GM19238 (cell line): ENCODE results near the gene PRRT3.
"Not testable (repeated sequence)": the region's sequence is repeated elsewhere in the genome, so short reads cannot be mapped to it uniquely, and the experiment has no call there.

ENCODE experiments used
- DNase-seq: peaks from one replicate; pipeline ENCODE4 v3.0.0; 2011; ENCODE audit warnings: low spot score; ENCODE audit not compliant: insufficient read length

The PRRT3 gene

GRCh38 chr3:9947025-9947995, 4.9 kb downstream of the PRRT3 start:
- DNase-seq, result no peak

GRCh38 chr3:9946112-9947024, 5.8 kb downstream of the PRRT3 start:
- DNase-seq, result peak; percentile 44

DNA sequence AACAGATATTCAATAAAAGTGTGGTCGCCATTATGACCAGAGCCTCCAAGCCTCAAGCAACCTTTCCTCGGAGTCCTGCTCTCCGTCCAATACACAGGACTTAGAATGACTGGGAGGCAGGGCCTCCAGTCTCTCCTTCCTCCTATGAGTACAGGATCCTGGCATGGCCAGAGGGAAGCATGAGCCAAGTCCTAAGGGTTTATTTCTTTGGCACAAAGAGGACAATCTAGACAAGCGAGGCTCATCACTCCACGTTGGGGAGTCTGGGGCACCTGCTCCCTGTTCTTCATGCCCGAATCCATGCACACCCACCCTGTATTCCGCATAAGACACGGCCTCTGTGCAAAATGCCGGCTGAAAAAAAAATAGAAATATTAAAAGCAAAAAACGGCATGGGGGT, 6.8 kb downstream of the PRRT3 start:
- no peak for DNase-seq

- DNase-seq, result no peak
Measured at GRCh38 chr3:9944271-9944670, 7.9 kb downstream of the PRRT3 start.

DNA sequence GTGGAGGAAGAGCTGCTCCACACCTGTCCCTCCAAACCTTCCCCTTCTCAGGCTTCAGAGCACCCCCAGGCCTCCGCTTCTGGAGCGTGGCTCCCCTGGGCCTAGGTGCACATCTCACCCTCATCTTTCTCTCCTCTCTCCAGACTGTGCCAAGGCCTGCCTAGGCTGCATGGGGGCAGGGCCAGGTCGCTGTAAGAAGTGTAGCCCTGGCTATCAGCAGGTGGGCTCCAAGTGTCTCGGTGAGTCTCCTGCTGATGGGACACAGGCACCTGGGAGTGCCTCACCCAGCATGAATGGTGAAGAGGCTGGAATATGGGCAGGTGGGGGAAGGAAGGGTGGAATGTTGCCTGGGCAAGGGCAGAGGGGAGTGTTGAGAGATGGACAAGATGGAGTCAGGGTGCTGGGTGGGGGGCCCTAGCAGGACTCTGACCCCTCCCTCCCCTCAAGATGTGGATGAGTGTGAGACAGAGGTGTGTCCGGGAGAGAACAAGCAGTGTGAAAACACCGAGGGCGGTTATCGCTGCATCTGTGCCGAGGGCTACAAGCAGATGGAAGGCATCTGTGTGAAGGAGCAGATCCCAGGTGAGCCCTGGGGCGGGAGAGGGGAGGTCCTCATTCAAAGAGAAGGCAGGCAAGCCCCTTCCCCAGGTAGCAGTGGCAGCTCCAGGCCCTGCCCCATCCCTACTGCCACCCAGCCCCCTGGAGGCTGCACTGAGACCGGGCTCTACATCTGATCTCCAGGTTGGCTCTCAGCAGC, 9.1 kb downstream of the PRRT3 start:
- DNase-seq, result no peak

DNA sequence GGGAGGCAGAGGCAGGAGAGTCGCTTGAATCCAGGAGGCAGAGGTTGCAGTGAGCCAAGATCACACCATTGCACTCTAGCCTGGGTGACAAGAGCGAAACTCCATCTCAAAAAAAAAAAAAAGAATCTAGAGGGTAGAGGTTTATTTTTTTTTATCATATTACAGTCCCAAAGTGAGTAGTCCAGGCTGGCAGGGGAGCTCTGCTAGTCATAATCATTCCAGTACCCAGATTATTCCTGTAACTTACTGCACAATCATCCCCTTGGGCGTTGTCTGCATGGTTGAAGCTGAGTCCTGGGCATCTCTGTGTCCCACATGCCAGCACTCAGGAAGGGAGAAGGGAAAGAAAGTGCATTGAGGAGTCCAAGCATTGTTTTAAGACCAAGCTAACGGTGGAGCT, 10.0 kb downstream of the PRRT3 start:
- no peak for DNase-seq

- no peak for DNase-seq
Measured at GRCh38 chr3:9940746-9941145, 11.5 kb downstream of the PRRT3 start.

DNA sequence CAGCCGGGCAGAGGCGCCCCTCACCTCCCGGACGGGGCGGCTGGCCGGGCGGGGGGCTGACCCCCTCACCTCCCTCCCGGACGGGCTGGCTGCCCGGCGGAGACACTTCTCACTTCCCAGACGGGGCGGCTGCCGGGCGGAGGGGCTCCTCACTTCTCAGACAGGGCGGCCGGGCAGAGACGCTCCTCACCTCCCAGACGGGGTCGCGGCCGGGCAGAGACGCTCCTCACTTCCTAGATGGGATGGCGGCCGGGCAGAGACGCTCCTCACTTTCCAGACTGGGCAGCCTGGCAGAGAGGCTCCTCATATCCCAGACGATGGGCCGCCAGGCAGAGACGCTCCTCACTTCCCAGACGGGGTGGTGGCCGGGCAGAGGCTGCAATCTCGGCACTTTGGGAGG, 12.3 kb downstream of the PRRT3 start:
- DNase-seq, result not testable (repeated sequence)

DNA sequence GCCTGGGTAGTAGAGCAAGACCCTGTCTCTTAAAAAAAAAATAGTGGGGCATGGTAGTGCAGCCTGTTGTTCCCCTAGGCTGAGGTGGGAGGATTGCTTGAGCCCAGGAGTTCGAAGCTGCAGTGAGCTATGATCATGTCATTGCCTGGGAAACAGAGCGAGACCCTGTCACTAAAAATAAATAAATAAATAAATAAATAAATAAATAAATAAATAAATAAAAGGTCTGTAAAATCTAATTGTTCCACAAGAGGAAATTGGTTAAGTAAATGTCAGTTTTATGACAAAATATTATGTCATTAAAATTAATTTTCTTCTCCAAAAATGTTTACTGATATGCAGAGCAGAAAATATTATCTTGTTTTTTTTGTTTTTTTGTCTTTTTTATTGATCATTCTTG, 13.2 kb downstream of the PRRT3 start:
- DNase-seq, result no peak

- DNase-seq, result no peak
Measured at GRCh38 chr3:9937486-9938238, 14.5 kb downstream of the PRRT3 start.

- DNase-seq, result no peak
Measured at GRCh38 chr3:9935966-9936510, 16.2 kb downstream of the PRRT3 start.

GRCh38 chr3:9934993-9935392, 17.2 kb downstream of the PRRT3 start:
- DNase-seq, result no peak

DNA sequence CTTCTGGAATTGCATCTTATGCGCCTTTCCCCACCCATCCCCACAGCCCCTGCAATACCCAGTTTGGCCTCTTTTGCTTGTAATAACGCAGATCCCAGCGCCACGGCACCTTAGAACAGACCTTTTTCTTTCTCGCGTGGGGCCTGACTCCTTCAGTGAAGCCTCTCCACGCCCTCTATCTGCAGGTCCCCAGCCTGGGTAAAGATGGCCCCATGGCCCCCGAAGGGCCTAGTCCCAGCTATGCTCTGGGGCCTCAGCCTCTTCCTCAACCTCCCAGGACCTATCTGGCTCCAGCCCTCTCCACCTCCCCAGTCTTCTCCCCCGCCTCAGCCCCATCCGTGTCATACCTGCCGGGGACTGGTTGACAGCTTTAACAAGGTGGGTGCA, 18.0 kb downstream of the PRRT3 start:
- no peak for DNase-seq

DNA sequence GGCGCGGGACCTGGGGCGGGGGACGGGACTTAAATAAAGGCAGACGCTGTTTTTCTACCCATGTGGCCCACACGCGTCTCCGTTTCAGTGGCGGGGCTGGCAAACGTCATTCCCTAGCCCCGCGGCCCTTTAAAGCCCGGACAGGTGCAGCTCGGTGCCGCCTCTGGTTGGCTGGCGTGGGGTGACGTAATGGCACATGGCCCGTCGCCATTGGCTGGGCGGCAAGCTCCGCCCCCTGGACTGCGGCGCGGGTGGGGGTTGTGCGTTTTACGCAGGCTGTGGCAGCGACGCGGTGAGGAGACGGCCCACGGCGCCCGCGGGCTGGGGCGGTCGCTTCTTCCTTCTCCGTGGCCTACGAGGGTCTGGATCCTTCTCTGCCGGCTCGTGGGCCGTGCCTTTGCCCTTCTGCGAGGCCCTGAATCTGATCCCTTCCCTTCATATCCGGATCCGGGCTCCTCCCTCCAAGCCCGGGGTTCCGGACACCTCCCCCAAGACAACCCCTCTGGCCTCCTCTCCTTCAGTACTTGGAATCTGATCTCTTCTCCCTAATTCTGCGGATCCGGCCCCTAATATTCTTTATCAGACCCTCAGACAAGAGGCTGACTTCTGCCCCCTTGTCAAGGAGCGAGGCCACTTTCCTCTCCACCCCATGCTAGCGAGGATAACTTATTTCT, 18.5 kb downstream of the PRRT3 start, which contains the start of gene CRELD1:
TSS of gene CRELD1 (plus strand) at position 274 of the 674 bp plus-strand sequence. CDS start 605 bp downstream, outside the sequence.
- peak; percentile 90 for DNase-seq

GRCh38 chr3:9932843-9933560, 19.2 kb downstream of the PRRT3 start:
- peak; percentile 88 for DNase-seq

DNA sequence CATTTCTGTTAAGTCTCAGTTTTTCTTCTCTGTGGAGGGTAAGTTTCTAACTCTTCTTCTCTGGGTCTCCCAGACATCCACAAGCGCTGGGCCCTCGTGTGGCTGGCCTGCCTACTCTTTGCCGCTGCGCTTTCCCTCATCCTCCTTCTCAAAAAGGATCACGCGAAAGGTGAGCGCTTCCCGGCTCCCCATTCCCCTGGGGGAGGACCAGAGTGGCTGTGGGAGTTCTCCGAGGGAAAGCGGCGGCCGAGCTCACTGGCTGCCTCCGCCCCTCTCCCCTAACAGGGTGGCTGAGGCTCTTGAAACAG, 19.7 kb downstream of the PRRT3 start:
- no peak for DNase-seq

DNA sequence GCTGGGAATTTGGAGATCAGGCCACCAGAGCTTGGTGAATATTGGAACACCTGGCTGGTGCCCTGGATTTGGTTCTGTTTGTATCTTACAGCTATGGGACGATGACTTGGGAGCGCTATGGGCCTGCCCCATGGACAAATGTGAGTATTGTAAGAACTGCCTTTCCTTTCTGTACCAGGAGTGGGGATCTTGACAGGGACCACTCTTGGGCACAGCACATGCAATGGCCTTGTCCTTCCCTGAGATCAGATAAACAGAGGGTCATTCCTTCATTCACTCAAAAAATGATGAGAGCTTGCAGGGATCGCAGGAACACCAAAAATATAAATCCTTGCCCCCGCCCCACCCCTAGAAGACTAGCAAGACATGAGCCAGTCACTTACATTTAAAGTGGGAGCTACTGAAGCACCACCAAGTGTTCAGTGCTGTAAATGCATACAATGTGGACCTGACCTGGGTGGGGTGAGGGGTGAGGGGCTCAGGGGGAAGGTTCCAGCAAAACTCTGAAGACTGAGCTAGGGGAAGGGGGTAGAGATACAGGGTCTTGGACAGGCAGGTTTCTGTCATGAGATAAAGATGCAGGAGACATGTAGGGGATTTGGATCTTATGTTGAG, 21.3 kb downstream of the PRRT3 start:
- no peak for DNase-seq

DNA sequence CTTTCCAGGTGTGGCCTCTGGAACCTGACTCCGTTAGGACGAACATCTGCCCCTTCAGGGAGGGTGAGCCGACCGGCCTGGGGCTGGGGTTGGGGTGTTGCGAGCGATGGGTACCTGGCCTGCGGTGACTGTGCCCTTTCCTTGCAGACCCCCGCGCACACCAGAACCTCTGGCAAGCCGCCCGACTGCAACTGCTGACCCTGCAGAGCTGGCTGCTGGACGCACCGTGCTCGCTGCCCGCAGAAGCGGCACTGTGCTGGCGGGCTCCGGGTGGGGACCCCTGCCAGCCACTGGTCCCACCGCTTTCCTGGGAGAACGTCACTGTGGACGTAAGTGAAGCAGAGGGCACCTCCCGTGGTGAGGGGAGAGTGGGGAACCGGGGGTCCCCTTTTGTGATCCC, 24.1 kb downstream of the PRRT3 start:
- DNase-seq, result no peak
